Measurements from ENCODE around the gene COL8A1.
"Not testable (repeated sequence)": the region's sequence is repeated elsewhere in the genome, so short reads cannot be mapped to it uniquely, and the experiment has no call there.

The COL8A1 gene

DNA sequence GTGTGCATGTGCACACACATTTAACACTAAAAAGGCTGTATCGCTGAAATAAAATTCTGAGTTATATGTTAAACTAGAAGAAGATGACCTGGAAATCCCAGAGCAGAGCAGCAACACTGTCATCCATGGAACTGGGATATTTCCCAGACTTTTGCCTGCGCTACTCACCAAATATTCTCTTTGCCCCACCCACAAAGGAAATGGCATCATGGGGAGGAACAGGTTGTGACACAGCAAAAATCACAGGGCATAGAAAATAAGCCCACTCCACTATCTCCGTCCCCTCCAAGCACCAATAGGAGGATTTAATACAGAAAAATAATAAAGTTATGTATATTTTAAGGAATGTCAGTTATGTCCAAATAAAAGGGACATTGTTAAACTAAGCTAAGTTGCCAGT is 71.7 kb downstream of the COL8A1 start:
- DNase-seq (ENCODE audit: low read depth) = no peak

DNA sequence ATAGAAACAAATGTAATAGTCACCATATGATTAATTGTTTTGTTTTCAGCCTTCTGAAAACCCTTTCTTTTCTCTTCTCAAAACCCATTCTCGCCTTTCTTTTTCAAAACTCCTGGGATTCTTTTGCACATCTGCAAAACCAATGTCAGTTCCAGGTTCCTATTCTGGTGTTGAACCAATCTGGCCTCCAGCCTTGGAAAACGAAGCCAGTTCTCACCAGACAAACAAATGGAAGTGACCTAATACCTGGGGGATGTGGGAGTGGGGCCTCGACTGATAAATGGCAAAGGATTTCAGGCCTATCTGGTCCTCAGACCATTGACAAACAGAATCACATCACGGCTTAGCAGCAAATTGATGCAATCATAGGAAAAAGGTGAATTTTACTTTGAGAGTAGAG is 73.0 kb downstream of the COL8A1 start:
- DNase-seq (ENCODE audit: low read depth) = no peak

DNA sequence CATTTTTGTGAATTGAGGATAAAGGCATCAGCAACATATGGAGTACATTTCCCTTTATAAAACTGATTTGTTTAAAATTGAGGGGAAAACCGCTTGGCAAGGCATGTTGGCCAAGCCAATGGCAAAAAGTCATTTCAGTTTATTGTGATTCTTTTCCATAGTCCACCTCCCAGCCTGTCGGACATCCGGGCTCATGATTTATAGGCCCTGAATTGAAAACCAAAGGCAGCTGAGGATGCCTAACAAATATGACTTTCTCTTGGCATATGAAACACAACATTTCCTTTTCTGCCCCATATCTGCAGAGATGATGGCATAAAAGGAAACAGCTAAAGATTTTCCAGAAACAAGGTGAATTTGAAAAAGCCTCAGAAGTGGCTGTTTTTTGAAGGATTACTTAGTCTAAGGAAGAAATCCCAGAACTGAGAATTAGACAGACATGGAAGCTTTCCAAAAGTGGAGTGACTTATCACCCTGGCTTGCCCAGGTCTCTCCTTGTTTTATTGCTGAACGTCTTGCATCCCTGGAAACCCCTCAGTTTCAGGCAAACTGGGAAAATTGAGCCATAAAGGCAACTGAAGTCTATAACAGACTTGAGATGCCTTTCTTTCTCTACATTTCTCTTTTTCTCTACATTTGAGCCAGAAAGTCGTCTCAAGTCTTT is 74.0 kb downstream of the COL8A1 start:
- no peak for DNase-seq (ENCODE audit: low read depth)

DNA sequence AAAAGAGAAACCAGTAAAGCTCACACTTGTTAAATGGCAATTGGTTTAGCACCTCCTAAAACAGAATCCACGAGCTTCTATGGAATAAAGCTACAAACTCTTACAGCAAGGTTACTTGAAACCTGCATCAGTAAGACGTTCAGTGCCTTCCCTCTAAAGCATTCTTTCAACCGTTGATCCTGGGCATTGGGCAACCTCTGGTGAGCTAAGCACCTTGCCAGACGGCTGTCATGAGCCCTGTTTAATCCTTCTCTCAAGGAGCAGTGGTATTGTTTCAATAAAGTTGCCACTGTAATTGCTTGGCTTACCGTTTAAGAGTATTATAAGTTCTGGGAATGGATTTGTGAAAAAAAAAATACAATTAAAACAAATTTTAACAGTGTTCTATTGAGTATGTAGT is 75.0 kb downstream of the COL8A1 start:
- no peak for DNase-seq (ENCODE audit: low read depth)

DNA sequence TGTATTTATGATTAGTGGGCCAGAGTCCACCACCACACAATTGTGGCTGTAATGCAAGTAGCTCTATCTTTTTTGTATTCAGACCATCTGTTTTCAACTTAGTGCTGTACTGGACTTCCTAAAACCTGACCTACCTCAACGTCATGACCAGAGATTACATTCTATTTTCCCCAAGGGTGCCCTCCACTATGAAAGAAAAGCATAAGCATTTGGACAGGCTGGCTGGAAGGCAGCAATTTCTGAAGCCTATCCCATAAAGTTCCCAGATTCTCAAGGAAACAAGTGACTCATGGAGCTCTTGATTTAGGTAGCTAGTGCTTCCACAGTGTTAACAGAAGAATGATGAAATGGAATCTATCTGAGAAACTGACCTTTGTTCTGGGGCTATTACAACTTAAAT is 75.8 kb downstream of the COL8A1 start:
- no peak for DNase-seq (ENCODE audit: low read depth)

DNA sequence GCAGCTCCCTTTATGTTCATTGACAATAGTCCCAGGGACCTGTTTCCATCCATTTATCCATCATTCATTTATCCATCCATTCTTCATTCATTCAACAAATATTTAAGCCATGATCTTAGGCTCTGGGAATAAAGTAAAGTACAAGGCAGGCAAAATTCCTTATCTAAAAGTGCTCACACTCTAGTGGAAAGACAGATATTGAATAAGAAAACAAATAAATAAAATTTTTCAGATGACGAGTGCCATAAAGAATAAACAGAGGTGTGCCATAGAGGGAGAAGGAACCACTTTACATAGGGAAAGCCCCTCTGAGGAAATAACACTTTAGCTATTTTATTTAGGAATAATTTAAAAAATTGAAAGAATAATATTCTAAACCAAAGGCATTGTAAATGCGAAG is 76.2 kb downstream of the COL8A1 start:
- no peak for DNase-seq (ENCODE audit: low read depth)

DNA sequence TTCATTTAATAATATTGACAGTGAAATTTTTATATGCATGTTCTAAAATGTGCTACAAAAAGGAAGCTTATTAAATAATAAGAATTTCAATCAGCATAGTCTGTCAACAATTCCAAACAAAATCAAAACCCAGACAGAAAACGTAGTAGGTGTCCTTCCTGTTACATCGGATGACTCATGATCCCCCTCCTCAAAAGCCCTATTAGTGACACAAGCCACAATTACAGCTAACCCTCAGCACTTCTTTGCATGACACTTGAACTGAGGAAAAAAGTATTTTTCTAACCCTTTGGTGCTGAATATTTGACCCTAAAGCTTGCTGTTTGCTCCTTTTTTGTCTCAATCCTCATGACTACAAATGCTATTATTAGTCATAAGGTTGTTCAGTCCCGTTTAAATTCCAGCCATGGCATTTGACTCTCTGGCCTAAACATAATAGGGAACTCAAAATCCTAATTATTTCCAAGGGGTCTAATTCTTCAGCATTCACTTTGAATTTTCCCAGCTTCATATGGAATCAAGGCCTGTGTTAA is 78.1 kb downstream of the COL8A1 start:
- no peak for DNase-seq (ENCODE audit: low read depth)

DNA sequence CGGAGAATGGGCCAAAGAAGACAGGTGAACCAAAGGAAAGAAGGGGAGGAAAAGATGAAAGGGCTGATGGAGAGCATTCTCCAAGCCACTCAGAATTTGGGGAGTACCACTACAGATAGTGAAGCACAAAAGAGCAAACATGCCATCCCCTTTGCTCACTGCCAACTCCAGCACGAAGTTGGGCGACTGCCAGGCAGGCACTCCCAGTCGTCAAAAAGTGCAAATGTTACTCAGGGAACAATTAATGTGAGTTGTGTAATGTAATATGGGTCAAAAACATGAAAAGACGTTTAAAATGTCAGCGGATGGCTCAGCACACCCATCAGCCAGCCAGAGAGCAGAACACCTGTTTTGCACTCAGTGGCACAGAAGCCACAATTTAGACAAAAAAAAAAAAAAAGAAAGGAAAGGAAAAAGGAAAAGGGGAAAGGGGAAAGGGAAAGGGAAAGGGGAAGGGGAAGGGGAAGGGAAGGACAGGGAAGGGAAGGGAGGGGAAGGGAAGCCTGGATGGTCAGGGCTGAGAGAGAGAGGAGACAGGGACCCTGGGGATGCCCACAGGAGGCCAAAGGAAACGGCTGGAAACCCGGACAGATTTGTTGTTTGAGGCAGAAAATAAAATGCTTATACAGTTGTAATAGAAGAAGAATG is 82.7 kb downstream of the COL8A1 start:
- no peak for DNase-seq (ENCODE audit: low read depth)

DNA sequence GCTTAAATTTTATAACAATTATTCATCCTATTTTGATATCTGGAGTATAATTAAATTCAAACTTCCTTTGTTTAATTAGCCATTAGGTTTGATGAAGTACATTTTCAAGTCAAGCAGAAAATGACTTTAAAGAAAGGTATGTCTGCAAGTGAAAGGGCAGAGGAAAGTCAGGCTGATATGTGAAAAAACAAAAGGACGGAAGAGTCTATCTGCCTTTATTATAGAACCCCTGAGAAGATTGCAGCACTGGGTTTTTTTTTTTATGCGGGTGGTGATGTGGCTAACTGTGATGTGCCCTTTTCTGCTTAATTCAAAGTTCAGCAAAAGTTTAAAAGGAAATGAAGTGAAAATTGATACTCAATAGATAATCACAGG is 83.2 kb downstream of the COL8A1 start:
- no peak for DNase-seq (ENCODE audit: low read depth)

DNA sequence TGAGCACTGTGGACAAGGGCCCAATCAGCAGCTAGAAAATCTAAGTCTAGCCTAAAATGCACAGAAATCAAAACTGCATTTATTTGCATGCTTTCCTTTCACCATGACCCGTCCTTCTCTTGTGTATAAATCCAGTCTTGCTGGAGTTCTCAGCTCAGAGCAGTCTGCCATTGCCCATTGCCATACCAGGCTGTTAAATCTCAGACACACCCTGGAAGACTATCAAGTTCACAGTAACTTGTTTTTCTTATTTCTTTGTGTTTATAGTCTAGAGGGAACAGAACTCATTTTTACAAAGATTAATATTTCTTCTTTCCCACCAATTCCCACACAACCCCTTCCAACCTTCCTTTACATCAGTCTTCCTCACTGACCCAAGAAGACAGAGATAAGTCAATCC is 85.9 kb downstream of the COL8A1 start:
- DNase-seq (ENCODE audit: low read depth) = no peak

DNA sequence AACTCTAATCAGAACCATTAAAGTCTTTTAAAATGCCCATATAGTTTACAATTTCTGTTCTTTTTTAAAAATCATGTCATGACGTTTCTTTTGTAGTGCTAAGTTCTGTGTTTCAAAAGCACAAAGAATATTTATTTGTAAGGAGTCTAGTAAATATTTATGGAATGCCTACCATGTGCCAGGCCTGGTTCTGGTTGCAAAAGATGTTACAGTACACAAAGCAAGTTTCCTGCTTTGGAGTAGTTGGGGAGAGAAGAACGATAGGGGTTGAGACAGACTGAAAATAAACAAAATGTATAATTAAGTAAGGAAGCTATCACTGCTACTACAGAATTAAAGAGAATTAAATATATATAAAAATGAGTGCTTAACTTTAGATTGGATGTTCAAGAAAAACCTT is 92.5 kb downstream of the COL8A1 start:
- no peak for DNase-seq (ENCODE audit: low read depth)

DNA sequence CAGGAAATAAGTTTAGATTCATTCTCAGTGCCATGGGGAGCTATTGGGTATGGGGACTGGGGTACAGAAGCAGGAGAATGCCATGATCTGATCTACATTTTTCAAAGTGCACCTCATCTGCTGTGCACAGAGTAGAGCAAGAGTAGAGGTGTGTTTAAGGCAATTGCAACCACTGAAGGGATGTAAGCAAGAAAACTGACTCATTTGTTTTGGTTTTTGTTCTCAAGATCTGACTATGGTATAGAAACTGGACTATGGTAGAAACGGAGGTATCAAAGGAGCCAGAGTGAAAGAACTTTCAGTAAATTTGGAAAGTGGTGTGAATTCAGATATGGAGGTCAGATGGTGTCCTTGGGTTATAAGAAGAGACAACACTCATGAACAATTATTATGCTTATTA is 93.1 kb downstream of the COL8A1 start:
- DNase-seq (ENCODE audit: low read depth) = no peak

DNA sequence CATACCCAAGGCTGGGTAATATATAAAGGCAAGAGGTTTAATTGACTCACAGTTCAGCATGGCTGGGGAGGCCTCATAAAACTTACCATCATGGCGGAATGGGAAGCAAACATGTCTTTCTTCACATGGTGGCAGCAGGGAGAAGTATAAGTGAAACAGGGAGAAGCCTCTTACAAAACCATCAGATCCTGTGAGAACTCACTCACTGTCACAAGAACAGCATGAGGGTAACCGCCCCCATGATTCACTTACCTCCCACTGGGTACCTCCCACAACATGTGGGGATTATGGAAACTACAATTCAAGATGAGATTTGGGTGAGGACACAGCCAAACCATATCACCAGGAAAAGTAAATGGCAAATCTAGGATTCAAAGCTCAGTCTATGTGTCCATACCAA is 102.0 kb downstream of the COL8A1 start:
- not testable (repeated sequence) for DNase-seq (ENCODE audit: low read depth)

DNA sequence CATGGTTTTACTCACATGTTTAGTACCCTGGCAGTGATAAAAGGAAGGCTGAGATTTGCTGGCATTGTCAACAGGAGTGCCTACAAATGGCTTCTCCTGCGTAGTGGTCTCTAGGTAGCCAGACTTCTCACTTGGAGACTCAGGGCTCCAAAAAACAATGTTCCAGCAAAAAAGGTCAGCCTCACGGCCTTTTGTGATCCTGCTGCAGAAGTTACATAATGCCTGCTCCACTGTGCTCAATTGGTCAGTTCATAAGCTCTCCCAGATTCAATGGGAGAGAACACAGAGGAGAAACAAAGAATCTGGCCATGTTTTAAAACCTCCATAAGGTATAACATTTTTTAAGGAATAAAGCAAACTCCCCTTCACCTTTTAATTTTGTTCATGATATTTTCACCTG is 103.2 kb downstream of the COL8A1 start:
- DNase-seq (ENCODE audit: low read depth) = no peak

DNA sequence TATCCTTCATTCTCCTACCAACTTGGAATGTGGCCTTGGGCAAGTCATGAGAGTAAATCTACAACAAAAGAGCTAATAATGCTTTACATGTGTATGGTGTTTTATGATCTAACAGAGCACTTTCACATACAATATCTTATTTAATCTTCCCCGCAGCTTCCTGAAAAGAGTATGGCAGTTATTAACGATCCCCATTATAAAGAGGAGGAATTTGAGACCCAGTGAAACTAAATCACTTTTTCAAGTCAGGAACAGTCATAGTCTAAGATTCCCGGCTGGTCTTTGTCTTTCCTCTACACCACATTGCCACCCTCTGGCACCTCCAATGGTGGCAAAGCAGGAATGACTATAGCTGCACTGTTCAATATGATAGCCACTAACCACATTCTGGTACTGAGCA is 109.5 kb downstream of the COL8A1 start:
- no peak for DNase-seq (ENCODE audit: low read depth)

DNA sequence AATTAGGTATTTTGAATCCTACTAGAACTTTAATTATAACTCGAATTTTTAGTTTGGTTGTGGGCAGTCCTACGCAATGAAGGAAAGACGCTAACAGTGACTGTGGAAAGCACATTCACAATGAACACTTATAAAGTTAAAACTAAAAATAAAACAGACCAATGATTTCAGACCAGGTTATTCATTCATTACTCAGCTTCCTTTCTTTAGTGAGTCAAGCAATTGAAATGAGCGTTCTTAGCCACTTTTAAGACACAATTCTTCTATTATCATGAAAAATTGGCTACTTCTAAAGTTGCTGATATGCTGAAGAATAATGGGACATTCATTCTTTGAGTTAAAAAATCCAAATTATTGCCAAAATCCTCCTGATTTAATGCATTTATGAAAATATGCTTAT is 113.3 kb downstream of the COL8A1 start:
- no peak for DNase-seq (ENCODE audit: low read depth)

DNA sequence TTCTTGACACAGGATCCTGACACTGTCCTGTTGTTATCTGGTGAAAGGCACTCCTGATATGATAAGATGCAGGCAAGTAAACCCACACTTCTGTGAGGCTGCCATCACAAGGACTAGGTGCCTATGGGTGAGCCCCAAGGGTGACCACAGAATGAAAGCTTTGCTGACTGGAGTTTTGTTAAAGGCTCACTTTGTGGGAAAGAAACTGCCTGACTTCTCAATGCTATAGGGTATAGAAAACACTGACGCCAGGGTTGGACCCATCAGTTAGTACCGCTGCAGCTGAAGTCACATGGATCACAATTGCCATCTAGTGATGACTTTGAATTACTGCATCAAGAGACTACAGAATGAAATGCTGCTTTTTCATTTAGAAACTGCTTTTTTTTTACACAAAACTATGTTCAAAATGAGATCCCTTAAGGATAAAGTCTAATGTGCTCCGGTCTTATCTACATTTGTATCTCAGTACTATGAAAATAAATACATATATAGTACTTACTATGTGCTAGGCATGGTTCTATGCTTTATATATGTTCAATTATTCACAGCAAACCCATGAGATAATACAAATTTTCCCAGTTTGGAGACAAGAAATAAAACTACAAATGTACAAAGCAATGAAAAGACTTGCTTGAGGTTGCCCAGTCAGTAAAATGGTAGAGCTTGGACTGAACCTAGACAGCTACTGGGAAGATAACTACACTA is 115.0 kb downstream of the COL8A1 start:
- DNase-seq (ENCODE audit: low read depth) = no peak

DNA sequence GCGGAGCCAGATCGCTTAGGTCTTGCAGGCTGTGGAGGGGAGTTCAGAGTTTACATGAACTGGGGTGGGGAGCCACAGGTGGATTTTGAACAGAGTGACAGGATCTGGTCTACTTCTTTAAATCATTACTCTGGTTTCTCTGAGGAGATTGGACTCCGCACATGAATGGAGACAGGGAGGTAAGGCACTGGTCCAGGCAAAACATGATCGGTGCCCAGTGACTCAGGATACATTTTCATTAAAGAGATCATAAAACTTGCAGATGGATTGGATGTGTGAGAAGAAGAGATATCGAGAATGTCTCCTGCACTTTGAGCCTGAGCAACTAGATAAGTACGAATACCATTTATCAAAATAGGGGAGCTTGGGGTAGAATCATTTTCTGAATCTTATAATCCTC is 117.4 kb downstream of the COL8A1 start:
- no peak for DNase-seq (ENCODE audit: low read depth)

DNA sequence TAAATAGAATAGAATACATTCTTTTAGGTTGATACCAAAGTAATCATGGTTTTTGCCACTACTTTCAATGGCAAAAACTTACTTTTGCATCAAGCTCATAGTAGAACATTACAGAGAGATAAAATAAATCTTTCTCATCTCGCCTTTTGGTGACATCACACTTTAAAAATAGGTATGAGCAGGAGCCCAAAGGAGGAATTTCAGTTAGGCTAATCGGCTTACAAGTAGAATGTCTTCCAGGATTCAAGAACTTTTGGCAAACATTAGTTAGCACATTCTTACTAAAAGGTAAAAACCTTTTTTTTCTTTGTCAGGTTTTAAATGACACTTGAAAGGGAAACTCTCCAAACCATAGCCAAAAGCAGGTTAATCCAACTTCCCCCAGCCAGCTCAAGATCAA is 119.6 kb downstream of the COL8A1 start:
- no peak for DNase-seq (ENCODE audit: low read depth)

DNA sequence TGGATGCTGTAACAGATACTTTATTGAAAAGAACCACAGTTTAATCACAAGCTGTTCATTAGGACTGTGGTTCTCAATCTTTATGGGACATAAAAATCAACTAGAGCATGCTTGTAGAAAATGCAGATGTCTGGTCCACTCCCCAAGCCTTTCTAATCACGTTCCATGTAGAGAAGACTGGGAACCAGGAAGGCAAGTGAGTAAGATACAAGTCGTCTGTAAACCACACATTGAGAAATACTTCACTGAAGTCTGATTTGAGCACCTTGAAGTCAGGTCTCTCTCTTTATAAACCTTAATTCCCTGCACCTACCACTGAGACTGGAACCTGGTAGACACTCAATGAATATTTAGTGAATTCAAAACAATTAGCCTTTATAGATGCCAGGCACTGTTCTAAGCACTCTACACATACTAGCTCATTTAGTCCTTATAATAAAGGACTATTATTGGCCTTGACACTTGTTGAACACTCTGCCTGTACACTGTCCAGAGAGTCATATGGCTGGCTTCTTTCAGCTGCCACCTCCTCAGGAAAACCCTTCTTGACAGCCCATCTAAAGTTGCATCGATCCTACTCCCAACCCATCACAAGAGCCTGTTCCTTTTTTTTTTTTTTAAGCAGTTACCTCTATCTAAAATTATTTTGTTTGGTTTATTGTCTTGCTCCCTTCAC is 120.2 kb downstream of the COL8A1 start:
- no peak for DNase-seq (ENCODE audit: low read depth)

DNA sequence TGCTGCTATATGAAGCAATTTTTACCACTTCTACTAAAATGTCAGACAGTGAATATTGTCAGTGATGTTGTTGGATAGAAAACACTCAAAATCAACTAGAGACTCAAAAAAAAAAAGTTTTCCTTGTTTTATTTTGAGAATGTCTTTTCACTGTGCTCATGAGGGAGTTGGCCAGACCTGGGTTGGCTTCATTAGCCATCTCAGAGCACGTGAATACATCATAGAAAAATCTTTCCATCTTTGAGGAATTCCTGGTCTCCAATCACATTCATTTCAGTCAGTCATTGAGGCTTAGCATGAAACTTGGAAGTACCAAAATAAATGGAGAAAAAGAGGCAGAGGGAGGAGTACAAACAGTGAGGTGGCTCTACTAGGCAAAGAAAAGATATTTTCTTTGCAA is 121.6 kb downstream of the COL8A1 start:
- DNase-seq (ENCODE audit: low read depth) = no peak

DNA sequence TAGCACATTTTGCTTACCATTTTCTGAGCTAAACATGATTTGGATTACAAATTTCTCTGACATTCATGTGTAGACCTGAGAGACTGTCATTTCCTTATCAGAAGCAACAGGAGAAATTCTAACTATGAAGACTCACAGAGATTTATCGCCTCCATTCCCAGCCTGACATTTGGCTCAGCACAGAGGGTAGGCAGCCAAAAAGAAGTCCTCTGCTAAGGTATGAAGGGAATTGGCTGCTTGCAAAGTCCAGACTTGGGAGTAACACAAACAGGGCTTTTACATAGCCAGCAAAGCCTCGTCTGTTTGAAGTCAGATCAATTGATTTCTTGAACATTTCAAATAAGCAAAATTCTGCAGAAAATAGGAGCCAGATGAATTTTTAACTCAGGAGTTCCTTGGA is 122.2 kb downstream of the COL8A1 start:
- DNase-seq (ENCODE audit: low read depth) = no peak

Measured in stimulated activated CD8-positive, alpha-beta memory T cell treated with anti-CD3 and anti-CD28 coated beads, Interleukin-15, amount 100 ng/mL, for 1 hour (primary cell).